T47D (cell line): ENCODE results near the gene KCNAB1.

Experiments
- DNase-seq, 2 experiments: peaks; one replicate each; pipeline versions ENCODE4 v3.0.0 to v3.0.0-alpha.2; 2011 to 2012; ENCODE audit warnings: low read depth in 1 of 2, low spot score in 1 of 2
- JUND ChIP-seq: IDR thresholded peaks from 2 replicates; pipeline ENCODE4 v1.6.1; 2012; ENCODE audit warnings: low read depth
- in situ Hi-C: cut with HindIII; loops from 2 replicates; pipeline ENCODE4 v1.10.0; 2016; ENCODE audit warnings: low sequenced_read_pairs, low pct_unique_long_range_greater_than_20kb

KCNAB1 gene

DNA sequence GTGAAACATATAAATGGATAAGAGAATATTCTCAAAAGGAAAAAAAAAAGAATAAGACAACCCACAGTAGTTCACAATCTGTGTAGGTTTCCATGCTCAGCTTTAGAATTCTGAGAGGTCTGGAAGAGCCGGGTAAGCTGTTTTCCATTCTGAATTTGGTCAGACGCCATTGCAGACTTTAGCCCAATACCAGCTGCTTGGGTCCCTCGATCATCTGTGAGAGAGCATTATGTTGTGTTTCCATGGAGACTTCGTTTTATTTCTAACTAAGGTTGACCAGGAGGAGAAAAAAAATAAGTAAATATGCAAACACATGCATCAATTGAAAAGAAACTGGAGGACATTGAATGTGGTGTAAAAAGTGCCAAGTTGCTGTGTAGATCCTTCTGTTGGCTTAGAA, 25.5 kb downstream of the KCNAB1 start:
- in situ Hi-C loops, result no loop called here
- DNase-seq, result no peak
- TF ChIP-seq JUND, result no peak

DNA sequence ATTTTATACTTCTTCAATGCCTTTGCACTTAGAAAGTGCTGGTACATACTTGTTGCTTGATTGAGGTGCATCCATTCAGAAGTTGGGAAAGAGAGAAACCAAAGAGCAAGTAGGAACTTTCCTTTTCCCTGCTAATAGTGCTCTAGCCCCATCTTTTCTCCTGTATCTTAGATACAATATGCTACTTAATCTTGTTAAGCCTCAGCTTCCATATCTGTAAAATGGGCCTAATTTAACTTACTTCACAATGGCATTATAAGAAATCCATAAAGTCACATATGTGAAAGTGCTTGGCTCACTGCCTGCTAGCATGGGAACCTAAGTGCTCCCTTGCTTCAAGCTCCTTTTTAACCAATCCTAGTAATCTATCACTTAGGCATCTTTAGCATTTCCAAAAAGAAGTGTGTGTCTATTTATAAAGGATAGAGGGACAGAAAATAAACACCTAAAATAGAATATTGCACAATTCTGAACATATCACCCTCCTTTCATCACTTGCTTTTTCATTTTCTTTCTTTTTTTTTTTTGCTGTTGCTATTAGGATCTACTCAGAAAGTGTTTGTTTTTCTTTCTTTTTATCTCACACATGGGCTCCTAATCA, 28.1 kb downstream of the KCNAB1 start:
- no peak for TF ChIP-seq JUND
- no peak for DNase-seq
- in situ Hi-C loops, result no loop called here

GRCh38 chr3:156148946-156149381, 28.6 kb downstream of the KCNAB1 start:
- TF ChIP-seq JUND, result no peak
- in situ Hi-C loops, result no loop called here
- no peak for DNase-seq

DNA sequence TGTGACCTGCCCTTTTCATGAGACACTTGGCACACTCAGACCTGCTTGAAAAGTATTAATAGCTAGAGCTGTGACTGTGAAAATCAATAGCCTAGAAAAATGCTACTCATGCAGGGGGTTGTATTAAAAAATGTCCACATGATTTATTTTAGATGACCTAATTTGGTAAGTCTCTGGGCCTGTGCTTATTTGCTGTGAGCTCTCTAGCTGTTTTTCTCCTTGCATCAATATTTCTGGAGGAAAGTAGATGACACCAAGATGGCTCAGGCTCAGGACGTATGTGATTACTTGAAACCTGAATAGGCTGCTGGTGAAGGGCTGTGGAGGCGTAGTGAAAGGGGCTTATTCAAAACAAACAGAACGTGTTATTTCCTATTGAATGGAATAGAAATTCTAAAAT, 29.5 kb downstream of the KCNAB1 start:
- TF ChIP-seq JUND, result no peak
- in situ Hi-C loops, result no loop called here

GRCh38 chr3:156150434-156151066, 30.2 kb downstream of the KCNAB1 start:
- DNase-seq, result peak; percentile 44 to 72
- TF ChIP-seq JUND, result no peak
- in situ Hi-C loops, result no loop called here

More for the DNA sequence above, 29.5 kb downstream of the KCNAB1 start:
- no peak for DNase-seq

DNA sequence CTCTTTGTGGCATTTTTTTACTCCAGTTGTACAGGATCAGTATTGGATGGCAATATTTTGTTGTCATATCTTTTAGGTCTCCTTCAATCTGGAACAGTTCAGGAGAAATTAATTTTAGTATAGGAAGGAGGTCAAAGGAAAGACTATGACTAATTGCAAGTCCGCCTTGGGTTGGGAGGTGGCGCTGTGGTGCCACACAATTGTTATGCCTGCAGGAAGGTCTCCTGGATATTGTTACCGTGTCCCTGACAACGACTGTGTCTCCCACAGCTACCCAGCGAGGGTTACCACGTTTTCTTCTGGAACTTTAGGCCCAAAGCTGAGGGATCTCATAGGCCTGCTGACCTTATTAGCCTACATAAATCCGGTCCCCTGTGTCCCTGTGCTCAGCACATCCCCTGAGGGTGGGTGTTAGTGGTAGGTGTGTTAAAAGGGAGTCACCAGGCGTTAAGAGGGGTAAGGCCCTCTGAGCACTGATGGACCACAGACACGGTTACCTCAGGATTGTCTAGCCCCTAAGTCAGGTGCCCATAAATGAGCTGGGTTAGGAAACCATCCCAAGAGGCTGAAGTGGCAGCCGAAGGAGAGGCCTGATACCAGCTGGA, 31.5 kb downstream of the KCNAB1 start:
- TF ChIP-seq JUND, result no peak
- in situ Hi-C loops, result no loop called here
- DNase-seq, result peak; percentile 39 to 83

- in situ Hi-C loops, result no loop called here
- no peak for DNase-seq
Measured at GRCh38 chr3:156158656-156159295, 38.4 kb downstream of the KCNAB1 start.

GRCh38 chr3:156160647-156161046, 40.3 kb downstream of the KCNAB1 start:
- TF ChIP-seq JUND, result no peak
- DNase-seq, result no peak
- in situ Hi-C loops, result no loop called here

More at GRCh38 chr3:156158656-156159295, 38.4 kb downstream of the KCNAB1 start:
- no peak for TF ChIP-seq JUND

- DNase-seq, result no peak
- in situ Hi-C loops, result no loop called here
- no peak for TF ChIP-seq JUND
Measured at GRCh38 chr3:156161172-156161571, 40.8 kb downstream of the KCNAB1 start.

DNA sequence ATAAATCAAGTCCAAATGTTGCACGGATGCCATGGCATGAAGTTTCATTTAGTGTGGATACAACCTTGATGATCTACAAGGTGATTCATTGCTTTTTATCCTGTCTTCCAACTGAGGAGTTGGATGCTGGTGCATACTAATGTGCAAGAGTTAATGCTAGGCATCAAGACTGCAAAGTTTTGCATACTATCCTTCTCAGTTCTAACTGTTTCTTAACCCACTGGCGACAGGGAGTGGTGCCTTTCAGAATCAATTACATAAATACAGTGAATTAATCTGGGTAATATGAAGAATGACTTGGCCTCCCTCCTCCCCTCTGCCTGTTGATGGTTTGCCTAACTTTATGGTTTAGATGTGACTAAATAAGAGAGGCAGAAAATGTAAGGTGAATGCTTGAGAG, 43.5 kb downstream of the KCNAB1 start:
- in situ Hi-C loops, result no loop called here
- DNase-seq, result no peak
- TF ChIP-seq JUND, result no peak

DNA sequence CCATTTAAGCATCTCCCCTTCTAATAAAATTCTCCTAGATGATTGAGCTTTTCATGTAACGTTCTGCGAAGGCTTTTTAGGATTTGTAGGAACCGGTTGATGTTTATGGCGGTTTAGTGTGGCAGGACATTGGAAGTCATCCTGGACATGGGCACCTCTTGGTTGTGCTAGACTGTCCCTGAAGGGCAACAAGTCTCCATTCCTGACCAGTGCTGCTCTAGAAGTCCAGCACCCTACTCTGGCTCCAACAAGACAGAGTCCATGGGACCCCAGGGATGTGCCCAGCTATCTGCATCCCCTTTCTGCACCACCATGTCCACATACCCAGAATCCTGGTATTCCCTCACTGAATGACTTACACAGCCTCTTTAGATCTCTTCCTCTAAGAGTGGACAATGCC, 46.4 kb downstream of the KCNAB1 start:
- no peak for TF ChIP-seq JUND
- no peak for DNase-seq
- in situ Hi-C loops, result no loop called here

DNA sequence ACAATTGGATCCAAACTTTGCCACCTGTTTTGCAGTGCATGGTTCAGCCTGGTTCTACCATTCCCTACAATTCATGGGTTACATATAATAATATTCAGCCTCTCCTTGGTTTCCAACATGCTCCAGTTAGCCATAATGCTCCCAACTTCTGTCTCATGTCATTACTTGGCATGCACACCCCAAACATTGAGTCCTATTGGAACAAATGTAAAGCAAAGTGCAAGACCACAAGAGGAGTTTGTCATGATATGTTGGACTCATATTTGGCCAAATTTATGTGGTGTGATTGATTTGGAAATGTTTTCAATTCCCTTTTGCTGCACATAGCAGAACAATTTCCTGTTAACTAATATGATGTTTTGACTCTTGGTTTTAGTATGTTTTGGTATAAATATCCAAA, 50.2 kb downstream of the KCNAB1 start:
- TF ChIP-seq JUND, result no peak
- in situ Hi-C loops, result no loop called here
- no peak for DNase-seq
